Forelimb muscle (tissue), 1 donor: Measurements from ENCODE around the gene NECTIN4. TPM values are rescaled to one million over a fixed set of nuclear protein-coding genes. Genes with fewer than 3 reads are reported as not detected.
"Not testable (repeated sequence)": the region's sequence is repeated elsewhere in the genome, so short reads cannot be mapped to it uniquely, and the experiment has no call there.

ENCODE experiments used
- DNase-seq: peaks from one replicate; pipeline ENCODE4 v3.0.0-alpha.2; 2013; ENCODE audit warnings: low read depth
- polyA plus RNA-seq: library from polyadenylated mRNA; unstranded; fragments of 120-200 nt; gene quantifications from one replicate; pipeline ENCODE4 v1.2.1, GENCODE V29; 2013; ENCODE audit not compliant: insufficient read length

NECTIN4 gene
- polyA plus RNA-seq = 0.09 TPM

- DNase-seq = no peak
Observed at GRCh38 chr1:161089251-161089924, at the start of gene NECTIN4. Gene NECTIN4, minus strand, starts transcription at chr1:161089558. Its CDS starts 262 bp downstream, at chr1:161089296.

- DNase-seq = no peak
Observed at GRCh38 chr1:161138431-161138830, 49.1 kb upstream of the NECTIN4 start.

- no peak for DNase-seq
Observed at GRCh38 chr1:161137881-161138280, 48.5 kb upstream of the NECTIN4 start.

- no peak for DNase-seq
Observed at GRCh38 chr1:161133220-161133740, 43.9 kb upstream of the NECTIN4 start.

- DNase-seq = peak; percentile 89
Observed at GRCh38 chr1:161132410-161133219, 43.3 kb upstream of the NECTIN4 start, which contains the start of gene DEDD. Gene DEDD, minus strand, starts transcription at chr1:161132667. Its CDS starts 8,205 bp downstream, at chr1:161124462.

GRCh38 chr1:161131523-161132409 lies 42.4 kb upstream of the NECTIN4 start:
- no peak for DNase-seq

- no peak for DNase-seq
Observed at GRCh38 chr1:161130266-161130665, 40.9 kb upstream of the NECTIN4 start.

- DNase-seq = no peak
Observed at GRCh38 chr1:161128591-161129420, 39.4 kb upstream of the NECTIN4 start.

- no peak for DNase-seq
Observed at GRCh38 chr1:161127649-161128048, 38.3 kb upstream of the NECTIN4 start.

- DNase-seq = no peak
Observed at GRCh38 chr1:161122967-161123366, 33.6 kb upstream of the NECTIN4 start.

- DNase-seq = no peak
Observed at GRCh38 chr1:161121834-161122233, 32.5 kb upstream of the NECTIN4 start.

GRCh38 chr1:161121042-161121650 lies 31.8 kb upstream of the NECTIN4 start:
- no peak for DNase-seq

- no peak for DNase-seq
Observed at GRCh38 chr1:161119092-161119903, 29.9 kb upstream of the NECTIN4 start.

GRCh38 chr1:161117759-161118581 lies 28.6 kb upstream of the NECTIN4 start, which contains the start of the genes NIT1 and PFDN2:
Gene NIT1, plus strand, starts transcription at chr1:161118105. Its CDS starts 72 bp downstream, at chr1:161118177.
Gene PFDN2, minus strand, starts transcription at chr1:161118037. Its CDS starts 11 bp downstream, at chr1:161118026.
- no peak for DNase-seq

GRCh38 chr1:161115961-161116360 lies 26.6 kb upstream of the NECTIN4 start:
- DNase-seq = not testable (repeated sequence)

GRCh38 chr1:161115132-161115711 lies 25.9 kb upstream of the NECTIN4 start:
- DNase-seq = no peak

GRCh38 chr1:161114556-161114955 lies 25.2 kb upstream of the NECTIN4 start:
- no peak for DNase-seq

- DNase-seq = no peak
Observed at GRCh38 chr1:161113915-161114314, 24.6 kb upstream of the NECTIN4 start.
